Measurements from ENCODE around the gene CDK5R1. TPM values are rescaled to one million over a fixed set of nuclear protein-coding genes. Genes with fewer than 3 reads are reported as not detected.

Gene CDK5R1
- total RNA-seq, 1 donor from 2014 or later, result 1.8 TPM

Other genes with a start within 250 kb of the CDK5R1 start
- gene RHBDL3, start 221.2 kb upstream of the CDK5R1 start, total RNA-seq, result 0.87 TPM
- 8.6 TPM for gene C17orf75, start 144.8 kb upstream of the CDK5R1 start, total RNA-seq
- gene ZNF207, start 136.8 kb upstream of the CDK5R1 start, total RNA-seq, result 157 TPM
- 104 TPM for gene PSMD11, start 42.5 kb upstream of the CDK5R1 start, total RNA-seq